H9 (cell line): ENCODE data around the gene PPFIA2. TPM values are rescaled to one million over a fixed set of nuclear protein-coding genes. Genes with fewer than 3 reads are reported as not detected.

Source experiments
- DNase-seq: peaks from one replicate; pipeline ENCODE4 v3.0.0-alpha.2; 2017
- H2AFZ ChIP-seq: one replicate; pipeline ENCODE4 v1.6.1; 2013; ENCODE audit warnings: mild to moderate bottlenecking, low read length, control low read depth, moderate library complexity
- H2AK5ac ChIP-seq: 2 replicates; pipeline ENCODE4 v1.6.1; 2013; ENCODE audit warnings: low read length, control low read depth, mixed read lengths; ENCODE audit not compliant: insufficient read length
- H2BK120ac ChIP-seq: one replicate; pipeline ENCODE4 v1.6.1; 2013; ENCODE audit warnings: low read depth, mild to moderate bottlenecking, low read length, control low read depth, inconsistent platforms; ENCODE audit not compliant: poor library complexity, severe bottlenecking
- H2BK12ac ChIP-seq: 2 replicates; pipeline ENCODE4 v1.6.1; 2013; ENCODE audit warnings: low read length, control low read depth, mixed read lengths, low read depth; ENCODE audit not compliant: insufficient read length
- H2BK15ac ChIP-seq: 2 replicates; pipeline ENCODE4 v1.6.1; 2013; ENCODE audit warnings: low read depth, low read length, control low read depth
- H2BK20ac ChIP-seq: one replicate; pipeline ENCODE4 v1.6.1; 2013; ENCODE audit warnings: low read depth, mild to moderate bottlenecking, low read length, control low read depth, inconsistent platforms; ENCODE audit not compliant: poor library complexity, severe bottlenecking
- H2BK5ac ChIP-seq: 2 replicates; pipeline ENCODE4 v1.6.1; 2013; ENCODE audit warnings: low read length, control low read depth, mixed read lengths; ENCODE audit not compliant: insufficient read length
- H3K14ac ChIP-seq: 2 replicates; pipeline ENCODE4 v1.6.1; 2013; ENCODE audit warnings: low read length, control low read depth; ENCODE audit not compliant: insufficient read depth
- H3K18ac ChIP-seq: 2 replicates; pipeline ENCODE4 v1.6.1; 2013; ENCODE audit warnings: low read depth, mild to moderate bottlenecking, mixed read lengths, low read length, control low read depth; ENCODE audit not compliant: insufficient read length
- H3K23ac ChIP-seq: 2 replicates; pipeline ENCODE4 v1.6.1; 2013; ENCODE audit warnings: low read length, control low read depth, mixed read lengths, low read depth; ENCODE audit not compliant: insufficient read length
- H3K23me2 ChIP-seq: 2 replicates; pipeline ENCODE4 v1.6.1; 2013; ENCODE audit warnings: low read depth, mild to moderate bottlenecking, mixed read lengths, low read length, control low read depth; ENCODE audit not compliant: insufficient read length, poor library complexity, severe bottlenecking
- H3K27ac ChIP-seq: 2 replicates; pipeline ENCODE4 v1.5.1; 2013; ENCODE audit warnings: low read length, control low read depth, mixed read lengths, low read depth; ENCODE audit not compliant: insufficient read length
- H3K27me3 ChIP-seq: 2 replicates; pipeline ENCODE4 v1.6.1; 2013; ENCODE audit warnings: low read length, control low read depth, inconsistent platforms; ENCODE audit not compliant: insufficient read depth
- H3K4ac ChIP-seq: 2 replicates; pipeline ENCODE4 v1.6.1; 2013; ENCODE audit warnings: low read depth, mild to moderate bottlenecking, control low read depth, inconsistent platforms, low read length, moderate library complexity
- H3K4me1 ChIP-seq: 2 replicates; pipeline ENCODE4 v1.6.1; 2013; ENCODE audit warnings: low read length, control low read depth, inconsistent platforms; ENCODE audit not compliant: insufficient read depth
- H3K4me2 ChIP-seq: 2 replicates; pipeline ENCODE4 v1.6.1; 2013; ENCODE audit warnings: low read length, control low read depth, mixed read lengths; ENCODE audit not compliant: insufficient read length, insufficient read depth
- H3K56ac ChIP-seq: 2 replicates; pipeline ENCODE4 v1.6.1; 2013; ENCODE audit warnings: low read depth, mild to moderate bottlenecking, mixed read lengths, low read length, control low read depth; ENCODE audit not compliant: insufficient read length
- H3K79me1 ChIP-seq: 2 replicates; pipeline ENCODE4 v1.6.1; 2013; ENCODE audit warnings: low read depth, mild to moderate bottlenecking, moderate library complexity, low read length, control low read depth, inconsistent platforms; ENCODE audit not compliant: insufficient read depth, poor library complexity, severe bottlenecking
- H3K79me2 ChIP-seq: 2 replicates; pipeline ENCODE4 v1.6.1; 2013; ENCODE audit warnings: low read length, control low read depth, inconsistent platforms; ENCODE audit not compliant: insufficient read depth
- H3K9ac ChIP-seq: 2 replicates; pipeline ENCODE4 v1.6.1; 2013; ENCODE audit warnings: low read length, control low read depth, mixed read lengths; ENCODE audit not compliant: insufficient read length; ENCODE audit errors: extremely low read depth
- H3K9me3 ChIP-seq: one replicate; pipeline ENCODE4 v1.6.1; 2013; ENCODE audit warnings: low read depth, low read length, inconsistent platforms; ENCODE audit not compliant: control insufficient read depth
- H3T11ph ChIP-seq: one replicate; pipeline ENCODE4 v1.6.1; 2013; ENCODE audit warnings: mild to moderate bottlenecking, low read length, control low read depth, inconsistent platforms
- H4K20me1 ChIP-seq: one replicate; pipeline ENCODE4 v1.6.1; 2013; ENCODE audit not compliant: control insufficient read depth, insufficient read length, insufficient read depth
- H4K5ac ChIP-seq: 2 replicates; pipeline ENCODE4 v1.6.1; 2013; ENCODE audit warnings: low read depth, mild to moderate bottlenecking, mixed read lengths, low read length, control low read depth; ENCODE audit not compliant: insufficient read length
- H4K8ac ChIP-seq: replicated peaks from 2 replicates; pipeline ENCODE4 v1.6.1; 2013; ENCODE audit warnings: low read length, control low read depth, mixed read lengths, low read depth; ENCODE audit not compliant: insufficient read length
- H4K91ac ChIP-seq: 2 replicates; pipeline ENCODE4 v1.6.1; 2013; ENCODE audit warnings: low read depth, mild to moderate bottlenecking, moderate library complexity, mixed read lengths, low read length, control low read depth; ENCODE audit not compliant: insufficient read length
- H3K27ac Mint-ChIP-seq, 3 experiments: 2 replicates in 2 of 3; 3 replicates in 1 of 3; pipeline ENCODE4 v1.8.0; 2020 to 2021; ENCODE audit warnings: mixed read lengths in 3 of 3, mild to moderate bottlenecking in 1 of 3, moderate library complexity in 1 of 3
- H3K27me3 Mint-ChIP-seq: 2 replicates; pipeline ENCODE4 v1.8.0; 2021; ENCODE audit warnings: low read depth, mild to moderate bottlenecking, moderate library complexity, mixed read lengths
- H3K36me3 Mint-ChIP-seq, 3 experiments: 2 replicates in 2 of 3; 3 replicates in 1 of 3; pipeline ENCODE4 v1.8.0; 2020 to 2021; ENCODE audit warnings: low read depth in 3 of 3, mixed read lengths in 3 of 3; ENCODE audit not compliant: insufficient read depth in 1 of 3
- H3K4me1 Mint-ChIP-seq, 2 experiments: 2 replicates each; pipeline ENCODE4 v1.8.0; 2020; ENCODE audit warnings: mixed read lengths in 2 of 2
- H3K4me3 Mint-ChIP-seq, 2 experiments: 2 replicates in 1 of 2; 3 replicates in 1 of 2; pipeline ENCODE4 v1.8.0; 2020 to 2021; ENCODE audit warnings: mild to moderate bottlenecking in 2 of 2, mixed read lengths in 2 of 2, moderate library complexity in 1 of 2
- H3K9me3 Mint-ChIP-seq, 2 experiments: 2 replicates in 1 of 2; 3 replicates in 1 of 2; pipeline ENCODE4 v1.8.0; 2020; ENCODE audit warnings: mild to moderate bottlenecking in 2 of 2, mixed read lengths in 2 of 2, moderate library complexity in 1 of 2
- total RNA-seq: library from RNA; stranded (reverse); gene quantifications from 2 replicates; pipeline ENCODE4 v1.2.1, GENCODE V29; 2021
- TF ChIP-seq, protein P1 (sequence below): fragments of 200-600 bp; sonication (generic); conservative IDR thresholded peaks from 3 replicates; pipeline ENCODE4 v1.8.0; 2021; ENCODE audit warnings: antibody characterized with exemption, mild to moderate bottlenecking

Gene PPFIA2
- total RNA-seq, 1 experiment from 2014 or later = 1.3 TPM

DNA sequence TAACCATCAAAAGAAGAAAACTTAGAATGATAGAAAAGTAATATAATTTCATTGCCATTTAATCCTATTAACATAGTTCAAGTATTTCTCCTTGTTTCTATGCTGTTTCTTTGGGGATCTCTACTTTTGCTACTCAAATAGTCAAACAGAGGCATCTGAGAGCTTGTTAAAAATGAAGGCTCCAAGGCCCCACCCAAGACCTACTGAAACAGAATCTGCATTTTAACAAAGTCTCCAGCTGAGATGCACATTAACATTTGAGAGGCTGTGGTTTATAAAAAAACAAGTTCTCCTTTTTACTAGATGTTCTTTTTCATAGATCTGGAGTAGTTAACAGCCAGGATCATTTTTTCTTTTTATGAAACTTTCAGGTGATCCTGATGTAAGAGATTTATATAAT lies 31.8 kb downstream of the PPFIA2 start:
- no peak for DNase-seq
- Histone ChIP-seq H3K4ac (no peak overlapping the region), H2BK120ac (no peak overlapping the region), H2BK12ac (no peak overlapping the region), H3K4me2 (no peak overlapping the region), H3K27me3 (no peaks in the 10 kb centered on the region), H3T11ph (no peak overlapping the region), H3K23me2 (no peaks in the 10 kb centered on the region), H4K5ac (no peak overlapping the region), H3K79me1 (no peaks in the 10 kb centered on the region), H3K23ac (no peak overlapping the region), H3K4me1 (peaks cover 4% of the 10 kb centered on the region; the same call in 1 of the 2 replicates), H2BK5ac (no peak overlapping the region), H3K56ac (no peak overlapping the region), H2BK15ac (no peak overlapping the region), H4K20me1 (no peaks in the 10 kb centered on the region), H3K9me3 (no peaks in the 10 kb centered on the region), H3K14ac (no peak overlapping the region), H2BK20ac (no peak overlapping the region), H3K79me2 (no peaks in the 10 kb centered on the region), H4K91ac (no peak overlapping the region), H3K18ac (no peak overlapping the region), H4K8ac (no peak overlapping the region), H3K9ac (no peak overlapping the region), H3K27ac (no peak overlapping the region), H2AFZ (no peak overlapping the region), H2AK5ac (no peak overlapping the region)
- H3K9me3 Mint-ChIP-seq = peaks cover 2 to 5% of the 10 kb centered on the region in 2 experiments; a peak in 3 of 5 replicates
- peaks cover 33 to 49% of the 10 kb centered on the region in 2 experiments for H3K4me1 Mint-ChIP-seq
- H3K4me3 Mint-ChIP-seq = no peak overlapping the region
- no peak overlapping the region for H3K27ac Mint-ChIP-seq
- TF ChIP-seq, protein P1, sequence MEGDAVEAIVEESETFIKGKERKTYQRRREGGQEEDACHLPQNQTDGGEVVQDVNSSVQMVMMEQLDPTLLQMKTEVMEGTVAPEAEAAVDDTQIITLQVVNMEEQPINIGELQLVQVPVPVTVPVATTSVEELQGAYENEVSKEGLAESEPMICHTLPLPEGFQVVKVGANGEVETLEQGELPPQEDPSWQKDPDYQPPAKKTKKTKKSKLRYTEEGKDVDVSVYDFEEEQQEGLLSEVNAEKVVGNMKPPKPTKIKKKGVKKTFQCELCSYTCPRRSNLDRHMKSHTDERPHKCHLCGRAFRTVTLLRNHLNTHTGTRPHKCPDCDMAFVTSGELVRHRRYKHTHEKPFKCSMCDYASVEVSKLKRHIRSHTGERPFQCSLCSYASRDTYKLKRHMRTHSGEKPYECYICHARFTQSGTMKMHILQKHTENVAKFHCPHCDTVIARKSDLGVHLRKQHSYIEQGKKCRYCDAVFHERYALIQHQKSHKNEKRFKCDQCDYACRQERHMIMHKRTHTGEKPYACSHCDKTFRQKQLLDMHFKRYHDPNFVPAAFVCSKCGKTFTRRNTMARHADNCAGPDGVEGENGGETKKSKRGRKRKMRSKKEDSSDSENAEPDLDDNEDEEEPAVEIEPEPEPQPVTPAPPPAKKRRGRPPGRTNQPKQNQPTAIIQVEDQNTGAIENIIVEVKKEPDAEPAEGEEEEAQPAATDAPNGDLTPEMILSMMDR = no peak
- no peaks in the 10 kb centered on the region; a peak in 2 of 7 replicates for H3K36me3 Mint-ChIP-seq
- H3K27me3 Mint-ChIP-seq = no peaks in the 10 kb centered on the region
